ENCODE measurements around the gene CTH. TPM values are rescaled to one million over a fixed set of nuclear protein-coding genes. Genes with fewer than 3 reads are reported as not detected.

The CTH gene
- polyA plus RNA-seq, 3 donors: 0.16 to 1.5 (median 0.28) TPM

DNA sequence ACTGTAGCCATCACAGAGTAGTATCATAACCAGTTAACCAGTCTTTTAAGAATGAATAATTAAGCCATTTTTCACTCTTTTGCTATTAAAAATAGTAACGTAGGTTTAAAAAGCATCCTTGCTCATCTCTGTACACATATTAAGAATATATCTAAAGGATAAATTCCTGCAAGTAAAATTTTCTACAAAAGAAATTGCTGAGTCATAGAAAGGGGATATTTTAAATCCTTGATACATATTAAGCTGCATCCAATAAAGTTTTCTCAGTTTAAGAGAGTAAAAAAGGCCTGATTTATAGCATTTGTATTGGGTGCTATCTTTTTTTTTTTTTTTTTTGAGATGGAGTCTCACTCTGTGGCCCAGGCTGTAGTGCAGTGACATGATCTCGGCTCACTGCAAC lies 1.9 kb upstream of the CTH start:
- peaks cover 15% of the 10 kb centered on the region for H3K4me1 Mint-ChIP-seq
- WGBS (ENCODE audit: insufficient coverage): 100% methylated on average over 1 of the region's 2 CpGs

DNA sequence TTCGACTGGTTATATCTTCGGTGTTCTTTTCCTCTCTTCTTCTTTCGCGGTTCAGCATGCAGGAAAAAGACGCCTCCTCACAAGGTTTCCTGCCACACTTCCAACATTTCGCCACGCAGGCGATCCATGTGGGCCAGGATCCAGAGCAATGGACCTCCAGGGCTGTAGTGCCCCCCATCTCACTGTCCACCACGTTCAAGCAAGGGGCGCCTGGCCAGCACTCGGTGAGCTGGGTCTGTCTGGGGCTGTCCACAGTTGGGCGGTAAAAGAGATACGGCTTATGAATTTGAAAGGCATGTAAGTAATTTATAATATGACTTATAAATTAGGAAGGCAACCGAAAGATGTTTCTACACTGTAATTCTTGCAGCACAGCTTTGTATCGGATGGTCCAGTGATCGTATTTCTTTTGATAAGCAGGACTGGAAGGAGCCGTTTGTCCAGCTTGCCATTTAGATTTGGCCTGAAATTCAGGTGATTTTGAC lies 334 bp downstream of the CTH start:
- peak overlapping the region; percentile 87 for H2AFZ ChIP-seq (ENCODE audit: insufficient read depth, low read depth, low read length, poor library complexity, severe bottlenecking)
- H3K36me3 ChIP-seq (replicated peaks in 1 of 2; ENCODE audit: control insufficient read depth in 1 of 2, insufficient read depth in 2 of 2, low read length in 2 of 2): no peaks in the 10 kb centered on the region
- H3K79me2 ChIP-seq (ENCODE audit: insufficient read depth, low read length): no peaks in the 10 kb centered on the region
- peak overlapping the region; percentile 90 to 94 for H3K27ac ChIP-seq (ENCODE audit: low read depth in 1 of 2, low read length in 2 of 2)
- H3K4me2 ChIP-seq (replicated peaks; ENCODE audit: extremely low read depth, low read length, poor library complexity, severe bottlenecking): peak overlapping the region; percentile 84
- intact Hi-C loops (cut with micrococcal nuclease): loop anchor here (5.0 to 10.0 kb wide), 2 partner anchors 54 to 93 kb away; no protein-coding TSS in a partner anchor
- Mint-ChIP-seq H3K27me3 (ENCODE audit: low read depth in 3 of 3) (peaks cover 3 to 14% (median 8%) of the 10 kb centered on the region in 3 donors), H3K4me1 (peaks cover 15% of the 10 kb centered on the region), H3K27ac (peak overlapping the region; percentile 92 to 99 (median 97)), H3K9me3 (no peaks in the 10 kb centered on the region), H3K4me3 (peak overlapping the region; percentile 98 to 99), H3K36me3 (no peaks in the 10 kb centered on the region)
- DNase-seq: no peak
- no peaks in the 10 kb centered on the region for H3K9me3 ChIP-seq (replicated peaks in 1 of 2; ENCODE audit: control insufficient read depth in 1 of 2, insufficient read depth in 1 of 2, low read length in 2 of 2)
- H3K9ac ChIP-seq (ENCODE audit: insufficient read depth, low read length, poor library complexity, severe bottlenecking): peak overlapping the region; percentile 75
- H4K20me1 ChIP-seq (ENCODE audit: insufficient read depth, low read length): no peaks in the 10 kb centered on the region
- TF ChIP-seq, protein P1, sequence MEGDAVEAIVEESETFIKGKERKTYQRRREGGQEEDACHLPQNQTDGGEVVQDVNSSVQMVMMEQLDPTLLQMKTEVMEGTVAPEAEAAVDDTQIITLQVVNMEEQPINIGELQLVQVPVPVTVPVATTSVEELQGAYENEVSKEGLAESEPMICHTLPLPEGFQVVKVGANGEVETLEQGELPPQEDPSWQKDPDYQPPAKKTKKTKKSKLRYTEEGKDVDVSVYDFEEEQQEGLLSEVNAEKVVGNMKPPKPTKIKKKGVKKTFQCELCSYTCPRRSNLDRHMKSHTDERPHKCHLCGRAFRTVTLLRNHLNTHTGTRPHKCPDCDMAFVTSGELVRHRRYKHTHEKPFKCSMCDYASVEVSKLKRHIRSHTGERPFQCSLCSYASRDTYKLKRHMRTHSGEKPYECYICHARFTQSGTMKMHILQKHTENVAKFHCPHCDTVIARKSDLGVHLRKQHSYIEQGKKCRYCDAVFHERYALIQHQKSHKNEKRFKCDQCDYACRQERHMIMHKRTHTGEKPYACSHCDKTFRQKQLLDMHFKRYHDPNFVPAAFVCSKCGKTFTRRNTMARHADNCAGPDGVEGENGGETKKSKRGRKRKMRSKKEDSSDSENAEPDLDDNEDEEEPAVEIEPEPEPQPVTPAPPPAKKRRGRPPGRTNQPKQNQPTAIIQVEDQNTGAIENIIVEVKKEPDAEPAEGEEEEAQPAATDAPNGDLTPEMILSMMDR (IDR thresholded peaks at IDR 0.05): no peak
- H3K27me3 ChIP-seq (ENCODE audit: control insufficient read depth in 2 of 2, insufficient read depth in 2 of 2, low read length in 2 of 2): no peaks in the 10 kb centered on the region
- H3K4me1 ChIP-seq (ENCODE audit: control insufficient read depth in 1 of 2, insufficient read depth in 2 of 2, low read length in 2 of 2): peaks cover 10 to 15% of the 10 kb centered on the region in 2 donors
- H3K4me3 ChIP-seq (replicated peaks in 1 of 3; ENCODE audit: low read depth in 2 of 3, low read length in 3 of 3): peak overlapping the region; percentile 43 to 82 (median 77)
- under 1% methylated on average over 13 of the region's 17 CpGs for WGBS (ENCODE audit: insufficient coverage)

More for the DNA sequence above, 1.9 kb upstream of the CTH start:
- H3K9me3 ChIP-seq (replicated peaks in 1 of 2; ENCODE audit: control insufficient read depth in 1 of 2, insufficient read depth in 1 of 2, low read length in 2 of 2): no peaks in the 10 kb centered on the region
- H3K4me1 ChIP-seq (ENCODE audit: control insufficient read depth in 1 of 2, insufficient read depth in 2 of 2, low read length in 2 of 2): peaks cover 10 to 15% of the 10 kb centered on the region in 2 donors
- no peaks in the 10 kb centered on the region for H4K20me1 ChIP-seq (ENCODE audit: insufficient read depth, low read length)
- H3K36me3 ChIP-seq (replicated peaks in 1 of 2; ENCODE audit: control insufficient read depth in 1 of 2, insufficient read depth in 2 of 2, low read length in 2 of 2): no peaks in the 10 kb centered on the region
- no peak overlapping the region for H3K27ac ChIP-seq (ENCODE audit: low read depth in 1 of 2, low read length in 2 of 2)
- no peak for DNase-seq
- no peaks in the 10 kb centered on the region for H3K27me3 ChIP-seq (ENCODE audit: control insufficient read depth in 2 of 2, insufficient read depth in 2 of 2, low read length in 2 of 2)
- no peak overlapping the region for H2AFZ ChIP-seq (ENCODE audit: insufficient read depth, low read depth, low read length, poor library complexity, severe bottlenecking)
- Mint-ChIP-seq H3K27me3 (ENCODE audit: low read depth in 3 of 3) (peaks cover 3 to 16% (median 12%) of the 10 kb centered on the region in 3 donors), H3K4me3 (no peak overlapping the region), H3K27ac (no peak overlapping the region), H3K9me3 (no peaks in the 10 kb centered on the region), H3K36me3 (no peaks in the 10 kb centered on the region)
- H3K9ac ChIP-seq (ENCODE audit: insufficient read depth, low read length, poor library complexity, severe bottlenecking): no peak overlapping the region
- H3K79me2 ChIP-seq (ENCODE audit: insufficient read depth, low read length): no peaks in the 10 kb centered on the region
- intact Hi-C loops (cut with micrococcal nuclease): loop anchor here in 1 of 2 donors (2.0 kb wide), 1 partner anchor 54 kb away; the partner anchor contains the start of gene ANKRD13C
- TF ChIP-seq, protein P1 (IDR thresholded peaks at IDR 0.05): no peak
- H3K4me2 ChIP-seq (replicated peaks; ENCODE audit: extremely low read depth, low read length, poor library complexity, severe bottlenecking): no peak overlapping the region
- H3K4me3 ChIP-seq (replicated peaks in 1 of 3; ENCODE audit: low read depth in 2 of 3, low read length in 3 of 3): no peak overlapping the region

All from CD14-positive monocyte (primary cell).